Measurements from ENCODE around the gene TGFB1I1.

TGFB1I1 gene

GRCh38 chr16:31489298-31489564 lies 17.3 kb downstream of the TGFB1I1 start:
- no peak for DNase-seq (ENCODE audit: low read depth)
- no peak for TF ChIP-seq CTCF (IDR thresholded peaks at IDR 0.05; ENCODE audit: control insufficient read depth, insufficient read depth, low read depth, low read length, missing control alignments)
- no peak overlapping the region for H3K4me3 ChIP-seq (ENCODE audit: control insufficient read depth, low read depth, low read length)

DNA sequence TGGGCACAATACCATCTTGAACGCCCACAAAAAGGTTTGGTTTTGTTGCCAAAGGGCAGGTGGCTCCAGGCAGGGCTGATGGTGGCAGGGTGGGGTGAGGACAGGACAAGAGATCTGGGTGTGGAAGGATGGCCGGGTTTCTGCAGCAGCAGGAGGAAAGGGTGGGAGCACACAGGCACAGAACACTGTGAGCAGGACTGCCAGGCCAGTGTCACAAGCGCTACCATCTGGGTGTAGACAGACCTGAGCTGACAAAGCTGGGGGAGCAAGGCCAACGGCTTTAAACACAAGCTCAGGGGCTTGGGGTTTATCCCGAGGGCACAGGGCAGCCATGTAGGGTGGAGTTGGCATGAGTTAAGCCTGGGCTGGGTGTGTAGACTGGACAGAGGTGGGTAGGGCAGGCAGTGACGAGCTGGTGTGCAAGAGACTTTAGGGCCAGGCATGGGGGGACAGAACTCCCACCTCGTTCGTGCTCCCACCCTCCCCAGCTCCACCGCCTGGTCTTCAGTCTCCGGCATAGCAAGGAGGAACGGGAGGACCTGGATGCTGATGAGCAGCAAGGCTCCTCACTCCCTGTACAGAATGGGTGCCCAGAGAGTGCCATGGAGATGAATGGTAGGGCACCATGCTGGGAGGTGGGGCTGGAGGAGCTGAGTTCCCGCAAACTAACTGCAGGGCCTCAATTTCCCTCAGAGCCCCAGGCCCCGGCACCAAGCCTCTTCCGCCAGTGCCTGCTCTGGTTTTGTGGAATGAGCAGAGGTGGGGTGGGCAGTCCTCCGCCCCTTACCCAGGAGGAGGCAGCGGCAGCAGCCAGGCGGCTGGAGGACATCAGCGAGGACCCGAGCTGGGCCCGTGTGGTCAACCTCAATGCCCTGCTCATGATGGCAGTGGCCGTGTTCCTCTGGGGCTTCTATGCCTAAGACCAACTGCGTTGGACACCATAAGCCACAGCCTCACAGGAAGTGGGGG lies 17.9 kb downstream of the TGFB1I1 start:
- no peak overlapping the region for H3K4me3 ChIP-seq (ENCODE audit: control insufficient read depth, low read depth, low read length)
- no peak for DNase-seq (ENCODE audit: low read depth)
- no peak for TF ChIP-seq CTCF (IDR thresholded peaks at IDR 0.05; ENCODE audit: control insufficient read depth, insufficient read depth, low read depth, low read length, missing control alignments)

DNA sequence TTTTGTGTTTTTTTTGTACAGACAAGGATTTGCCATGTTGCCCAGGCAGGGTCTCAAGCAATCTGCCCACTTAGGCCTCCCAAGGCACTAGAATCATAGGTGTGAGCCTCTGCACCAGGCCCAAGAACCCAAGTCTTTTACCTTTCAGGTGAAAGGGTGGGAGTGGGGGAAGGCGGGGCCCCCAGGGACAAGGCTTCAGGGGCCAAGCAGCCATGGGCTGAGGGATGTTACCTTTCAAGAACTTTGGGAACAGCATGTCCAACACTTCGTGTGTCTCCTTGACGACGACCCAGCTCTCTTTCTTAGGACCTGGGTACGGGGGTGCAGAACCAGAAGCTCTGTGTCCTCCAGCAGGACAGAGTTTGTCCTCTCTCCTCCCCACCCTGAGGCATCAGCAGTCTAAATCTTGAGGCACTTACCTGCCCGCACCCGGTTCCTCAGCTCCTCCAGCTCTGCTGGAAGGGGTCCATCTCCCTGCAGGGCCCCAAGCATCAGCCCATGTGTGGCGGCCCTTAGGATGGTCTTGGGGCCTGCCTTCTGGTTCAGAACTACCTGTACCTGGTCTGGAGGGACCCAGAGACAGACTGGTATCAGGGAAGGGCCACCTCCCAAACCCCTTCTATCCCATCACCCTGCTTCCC lies 19.9 kb downstream of the TGFB1I1 start:
- DNase-seq (ENCODE audit: low read depth) = no peak
- no peak for TF ChIP-seq CTCF (IDR thresholded peaks at IDR 0.05; ENCODE audit: control insufficient read depth, insufficient read depth, low read depth, low read length, missing control alignments)
- H3K4me3 ChIP-seq (ENCODE audit: control insufficient read depth, low read depth, low read length) = no peak overlapping the region

GRCh38 chr16:31493506-31494125 lies 21.7 kb downstream of the TGFB1I1 start:
- no peak for DNase-seq (ENCODE audit: low read depth)
- TF ChIP-seq CTCF (IDR thresholded peaks at IDR 0.05; ENCODE audit: control insufficient read depth, insufficient read depth, low read depth, low read length, missing control alignments) = no peak
- no peak overlapping the region for H3K4me3 ChIP-seq (ENCODE audit: control insufficient read depth, low read depth, low read length)

GRCh38 chr16:31496670-31497069 lies 24.7 kb downstream of the TGFB1I1 start:
- no peak overlapping the region for H3K4me3 ChIP-seq (ENCODE audit: control insufficient read depth, low read depth, low read length)
- TF ChIP-seq CTCF (IDR thresholded peaks at IDR 0.05; ENCODE audit: control insufficient read depth, insufficient read depth, low read depth, low read length, missing control alignments) = no peak
- no peak for DNase-seq (ENCODE audit: low read depth)

DNA sequence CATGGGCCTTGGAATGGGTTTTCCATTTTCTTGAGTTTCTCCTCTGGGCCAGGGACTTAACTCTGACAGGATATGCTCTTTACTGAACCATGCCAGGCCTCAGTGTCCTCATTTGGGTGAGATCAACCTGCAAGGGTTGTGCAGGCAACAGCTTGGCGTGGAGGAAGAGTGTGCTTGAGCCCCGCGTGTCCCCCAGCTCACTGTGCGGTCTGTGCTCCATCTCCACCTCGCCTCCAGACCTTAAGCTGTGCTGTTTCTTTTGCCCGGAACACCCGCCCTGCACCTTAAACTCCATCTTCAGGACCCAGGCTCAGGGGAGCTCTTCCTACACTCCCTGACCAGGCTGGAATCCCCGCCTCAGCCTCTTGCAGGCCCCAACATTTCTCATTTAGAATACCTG lies 26.5 kb downstream of the TGFB1I1 start:
- DNase-seq (ENCODE audit: low read depth) = no peak
- no peak overlapping the region for H3K4me3 ChIP-seq (ENCODE audit: control insufficient read depth, low read depth, low read length)
- TF ChIP-seq CTCF (IDR thresholded peaks at IDR 0.05; ENCODE audit: control insufficient read depth, insufficient read depth, low read depth, low read length, missing control alignments) = no peak
